GM23338 (cell line): ENCODE measurements around the gene SORCS2.

Source experiments
- POLR2AphosphoS5 ChIP-seq: IDR thresholded peaks from 2 replicates; pipeline ENCODE4 v1.6.1; 2016; ENCODE audit warnings: antibody characterized with exemption, low read depth
- TF ChIP-seq, protein P1 (sequence below), 2 experiments: fragments of 200-600 bp in 1 of 2; sonication (generic) in 1 of 2; conservative IDR thresholded peaks; 2 replicates each; pipeline versions ENCODE4 v1.5.1 to v1.6.1; 2016 to 2017; ENCODE audit warnings: antibody characterized with exemption in 2 of 2, low read depth in 2 of 2, mild to moderate bottlenecking in 2 of 2, moderate library complexity in 1 of 2

DNA sequence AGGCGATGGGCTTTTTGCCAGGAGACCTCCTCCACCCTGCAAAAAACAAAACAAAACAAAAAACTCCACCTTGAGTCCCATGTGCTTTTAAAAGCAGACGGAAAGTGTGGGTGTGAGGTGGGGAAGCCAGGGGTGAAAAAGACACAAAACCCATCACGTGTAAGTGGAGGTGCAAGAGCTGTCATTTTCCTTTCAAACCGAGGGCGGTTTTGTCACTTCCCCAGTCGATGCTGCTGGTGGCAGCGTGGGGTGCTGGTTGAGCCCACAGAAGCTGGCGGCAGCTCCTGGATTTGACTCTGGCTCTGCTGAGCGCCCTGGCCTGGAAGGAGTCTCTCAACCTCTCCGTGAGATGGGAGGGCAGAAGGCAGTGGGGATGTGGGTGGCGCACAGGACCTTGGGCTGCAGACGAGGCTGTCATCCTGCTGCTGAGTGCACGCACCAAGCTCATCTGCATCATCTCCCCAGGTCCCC, 132.3 kb downstream of the SORCS2 start:
- TF ChIP-seq, protein P1, sequence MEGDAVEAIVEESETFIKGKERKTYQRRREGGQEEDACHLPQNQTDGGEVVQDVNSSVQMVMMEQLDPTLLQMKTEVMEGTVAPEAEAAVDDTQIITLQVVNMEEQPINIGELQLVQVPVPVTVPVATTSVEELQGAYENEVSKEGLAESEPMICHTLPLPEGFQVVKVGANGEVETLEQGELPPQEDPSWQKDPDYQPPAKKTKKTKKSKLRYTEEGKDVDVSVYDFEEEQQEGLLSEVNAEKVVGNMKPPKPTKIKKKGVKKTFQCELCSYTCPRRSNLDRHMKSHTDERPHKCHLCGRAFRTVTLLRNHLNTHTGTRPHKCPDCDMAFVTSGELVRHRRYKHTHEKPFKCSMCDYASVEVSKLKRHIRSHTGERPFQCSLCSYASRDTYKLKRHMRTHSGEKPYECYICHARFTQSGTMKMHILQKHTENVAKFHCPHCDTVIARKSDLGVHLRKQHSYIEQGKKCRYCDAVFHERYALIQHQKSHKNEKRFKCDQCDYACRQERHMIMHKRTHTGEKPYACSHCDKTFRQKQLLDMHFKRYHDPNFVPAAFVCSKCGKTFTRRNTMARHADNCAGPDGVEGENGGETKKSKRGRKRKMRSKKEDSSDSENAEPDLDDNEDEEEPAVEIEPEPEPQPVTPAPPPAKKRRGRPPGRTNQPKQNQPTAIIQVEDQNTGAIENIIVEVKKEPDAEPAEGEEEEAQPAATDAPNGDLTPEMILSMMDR (conservative IDR thresholded peaks at IDR 0.05; ENCODE audit: low read depth in 2 of 2), result no peak
- no peak for TF ChIP-seq POLR2AphosphoS5
